SK-N-SH treated with all-trans-retinoic acid at 6 μM for 48 hours (cell line): Measurements from ENCODE around the gene FRMD4A.

ENCODE experiments used
- BACH2 ChIP-seq: fragments of 250-450 bp; sonication (Bioruptor Pico); IDR thresholded peaks from 2 replicates; pipeline ENCODE4 v1.9.0; 2021; ENCODE audit warnings: mild to moderate bottlenecking, borderline replicate concordance
- CSDC2 ChIP-seq: fragments of 250-450 bp; sonication (Bioruptor Pico); IDR thresholded peaks from 2 replicates; pipeline ENCODE4 v1.5.0; 2020; ENCODE audit warnings: mild to moderate bottlenecking, moderate library complexity
- ESRRG ChIP-seq: fragments of 250-450 bp; sonication (Bioruptor Pico); IDR thresholded peaks from 2 replicates; pipeline ENCODE4 v1.6.1; 2021; ENCODE audit warnings: mild to moderate bottlenecking
- ISL1 ChIP-seq: fragments of 250-450 bp; sonication (Bioruptor Pico); IDR thresholded peaks from 2 replicates; pipeline ENCODE4 v2.1.2; 2022; ENCODE audit warnings: mild to moderate bottlenecking, moderate library complexity
- OSR1 ChIP-seq: fragments of 250-450 bp; sonication (Bioruptor Pico); IDR thresholded peaks from 2 replicates; pipeline ENCODE4 v1.8.0; 2022; ENCODE audit warnings: moderate library complexity, mild to moderate bottlenecking, inconsistent platforms
- PATZ1 ChIP-seq: fragments of 250-450 bp; sonication (Bioruptor Pico); IDR thresholded peaks from 2 replicates; pipeline ENCODE4 v1.8.0; 2020; ENCODE audit warnings: mild to moderate bottlenecking, moderate library complexity, borderline replicate concordance
- RARB ChIP-seq: fragments of 250-450 bp; sonication (Bioruptor Pico); IDR thresholded peaks from 2 replicates; pipeline ENCODE4 v1.8.0; 2021; ENCODE audit warnings: mild to moderate bottlenecking, moderate library complexity
- TSHZ2 ChIP-seq: fragments of 250-450 bp; sonication (Bioruptor Pico); IDR thresholded peaks from 2 replicates; pipeline ENCODE4 v1.5.0; 2020; ENCODE audit warnings: mild to moderate bottlenecking, moderate library complexity
- ZC3H10 ChIP-seq: fragments of 250-450 bp; sonication (Bioruptor Pico); IDR thresholded peaks from 2 replicates; pipeline ENCODE4 v1.5.1; 2021; ENCODE audit warnings: mild to moderate bottlenecking, moderate library complexity
- ZFP3 ChIP-seq: fragments of 250-450 bp; sonication (Bioruptor Pico); IDR thresholded peaks from 2 replicates; pipeline ENCODE4 v1.5.0; 2020; ENCODE audit warnings: mild to moderate bottlenecking, moderate library complexity
- ZFP30 ChIP-seq: fragments of 450-650 bp; formaldehyde crosslinking; IDR thresholded peaks from 2 replicates; pipeline ENCODE4 v1.5.0; 2022; ENCODE audit warnings: mild to moderate bottlenecking, moderate library complexity
- ZNF70 ChIP-seq: fragments of 450-650 bp; formaldehyde crosslinking; IDR thresholded peaks from 2 replicates; pipeline ENCODE4 v1.5.0; 2020; ENCODE audit warnings: mild to moderate bottlenecking, moderate library complexity

DNA sequence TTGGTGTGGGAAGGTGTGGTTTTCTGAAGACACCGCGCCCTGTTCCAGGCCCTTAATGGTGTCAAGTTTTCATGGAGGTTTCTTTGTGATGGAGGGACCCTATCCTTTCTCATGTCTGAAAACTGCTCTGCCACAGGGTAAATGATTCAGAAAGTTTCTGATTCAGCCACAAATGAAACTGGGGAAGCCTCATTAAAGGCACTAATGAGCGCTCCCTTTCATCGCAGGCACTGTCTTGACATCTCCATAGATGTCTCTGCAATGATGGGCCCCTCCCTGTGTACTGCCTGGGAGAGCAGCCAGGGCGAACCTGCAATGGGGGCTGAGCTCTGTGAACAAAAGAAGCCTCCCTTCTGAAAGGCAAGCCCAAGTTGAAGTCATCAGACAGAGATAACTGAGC lies 388.7 kb downstream of the FRMD4A start:
- TF ChIP-seq CSDC2 (no peak), PATZ1 (CRISPR knock-in tag) (no peak), ZC3H10 (CRISPR knock-in tag) (no peak), ISL1 (CRISPR knock-in tag) (no peak), TSHZ2 (no peak), RARB (CRISPR knock-in tag) (no peak), OSR1 (no peak), ESRRG (CRISPR knock-in tag) (no peak), ZFP30 (no peak), BACH2 (CRISPR knock-in tag) (no peak), ZFP3 (CRISPR knock-in tag) (no peak), ZNF70 (CRISPR knock-in tag) (no peak)
